ENCODE measurements around the gene SLF2.

The SLF2 gene, protein sequence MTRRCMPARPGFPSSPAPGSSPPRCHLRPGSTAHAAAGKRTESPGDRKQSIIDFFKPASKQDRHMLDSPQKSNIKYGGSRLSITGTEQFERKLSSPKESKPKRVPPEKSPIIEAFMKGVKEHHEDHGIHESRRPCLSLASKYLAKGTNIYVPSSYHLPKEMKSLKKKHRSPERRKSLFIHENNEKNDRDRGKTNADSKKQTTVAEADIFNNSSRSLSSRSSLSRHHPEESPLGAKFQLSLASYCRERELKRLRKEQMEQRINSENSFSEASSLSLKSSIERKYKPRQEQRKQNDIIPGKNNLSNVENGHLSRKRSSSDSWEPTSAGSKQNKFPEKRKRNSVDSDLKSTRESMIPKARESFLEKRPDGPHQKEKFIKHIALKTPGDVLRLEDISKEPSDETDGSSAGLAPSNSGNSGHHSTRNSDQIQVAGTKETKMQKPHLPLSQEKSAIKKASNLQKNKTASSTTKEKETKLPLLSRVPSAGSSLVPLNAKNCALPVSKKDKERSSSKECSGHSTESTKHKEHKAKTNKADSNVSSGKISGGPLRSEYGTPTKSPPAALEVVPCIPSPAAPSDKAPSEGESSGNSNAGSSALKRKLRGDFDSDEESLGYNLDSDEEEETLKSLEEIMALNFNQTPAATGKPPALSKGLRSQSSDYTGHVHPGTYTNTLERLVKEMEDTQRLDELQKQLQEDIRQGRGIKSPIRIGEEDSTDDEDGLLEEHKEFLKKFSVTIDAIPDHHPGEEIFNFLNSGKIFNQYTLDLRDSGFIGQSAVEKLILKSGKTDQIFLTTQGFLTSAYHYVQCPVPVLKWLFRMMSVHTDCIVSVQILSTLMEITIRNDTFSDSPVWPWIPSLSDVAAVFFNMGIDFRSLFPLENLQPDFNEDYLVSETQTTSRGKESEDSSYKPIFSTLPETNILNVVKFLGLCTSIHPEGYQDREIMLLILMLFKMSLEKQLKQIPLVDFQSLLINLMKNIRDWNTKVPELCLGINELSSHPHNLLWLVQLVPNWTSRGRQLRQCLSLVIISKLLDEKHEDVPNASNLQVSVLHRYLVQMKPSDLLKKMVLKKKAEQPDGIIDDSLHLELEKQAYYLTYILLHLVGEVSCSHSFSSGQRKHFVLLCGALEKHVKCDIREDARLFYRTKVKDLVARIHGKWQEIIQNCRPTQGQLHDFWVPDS

DNA sequence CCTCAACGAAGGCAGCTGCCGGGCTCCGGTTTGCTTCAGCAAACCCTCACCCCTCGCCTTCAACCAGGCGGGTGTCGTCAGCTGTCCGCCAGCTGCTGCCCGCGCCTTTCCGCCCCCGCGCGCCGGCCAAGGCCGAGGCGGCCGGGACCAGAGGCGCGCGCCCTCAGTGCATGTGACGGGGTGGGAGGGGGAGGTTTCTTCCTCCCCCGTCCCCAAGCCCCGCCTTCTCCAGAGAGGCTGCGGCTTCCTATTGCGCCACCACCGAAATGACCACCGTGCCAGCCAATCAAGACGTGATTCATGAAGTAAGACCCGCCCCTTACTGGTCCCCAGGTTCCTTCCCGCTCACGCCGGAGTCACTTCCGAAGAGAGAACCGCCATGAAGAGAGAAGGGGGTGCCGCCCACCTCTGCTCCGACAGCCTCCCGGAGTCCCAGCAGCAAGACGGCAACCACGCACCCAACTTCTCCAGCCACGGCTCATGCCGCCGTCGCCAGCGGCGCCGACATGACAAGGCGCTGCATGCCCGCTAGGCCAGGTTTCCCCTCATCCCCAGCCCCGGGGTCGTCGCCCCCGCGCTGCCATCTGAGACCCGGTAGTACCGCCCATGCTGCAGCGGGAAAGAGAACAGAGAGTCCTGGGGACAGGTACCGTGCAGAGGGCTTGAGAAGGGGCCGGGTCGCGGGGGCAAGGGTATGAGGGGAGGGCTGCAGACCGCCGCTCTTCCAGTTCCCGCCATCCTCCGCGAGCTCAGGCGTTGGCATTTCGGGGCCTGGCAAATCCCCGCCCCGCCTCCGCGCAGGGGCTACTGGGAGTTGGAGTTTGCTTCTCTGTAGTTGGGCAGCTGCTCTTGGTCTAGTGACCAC, at the start of gene SLF2:
TSS of gene SLF2 (plus strand) at position 359 of the 865 bp plus-strand sequence. CDS start at position 507, 148 bp downstream.
- peak; percentile 87 for DNase-seq (ENCODE audit: low read depth)

- DNase-seq (ENCODE audit: low read depth), result no peak
These were observed 49.3 kb upstream of the SLF2 start for GRCh38 chr10:100863433-100863832.

GRCh38 chr10:100864036-100864885, 48.5 kb upstream of the SLF2 start:
- no peak for DNase-seq (ENCODE audit: low read depth)

DNA sequence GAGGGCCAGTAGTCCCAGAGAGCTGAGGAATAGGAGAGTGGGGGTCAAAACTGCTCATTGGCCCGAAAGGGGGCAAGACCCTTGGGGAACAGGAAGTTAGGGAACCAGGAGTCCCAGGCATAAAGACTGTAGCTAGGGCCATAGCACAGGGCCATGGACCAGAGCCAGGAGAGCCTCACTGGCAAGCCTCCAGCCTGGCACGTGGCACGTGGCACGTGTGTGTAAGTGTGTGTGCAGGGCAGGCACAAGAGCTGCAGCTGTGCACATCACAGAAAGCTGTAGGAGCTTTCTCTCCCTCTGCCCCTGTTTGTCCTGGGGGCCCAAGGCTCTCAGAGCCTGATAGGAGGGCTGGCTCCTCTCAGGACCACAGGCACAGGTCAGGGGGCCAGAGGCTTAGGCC, 47.8 kb upstream of the SLF2 start:
- no peak for DNase-seq (ENCODE audit: low read depth)

GRCh38 chr10:100866010-100866409, 46.8 kb upstream of the SLF2 start:
- no peak for DNase-seq (ENCODE audit: low read depth)

GRCh38 chr10:100866575-100867098, 46.1 kb upstream of the SLF2 start:
- DNase-seq (ENCODE audit: low read depth), result no peak

- no peak for DNase-seq (ENCODE audit: low read depth)
These were observed 45.4 kb upstream of the SLF2 start for GRCh38 chr10:100867261-100867963.

GRCh38 chr10:100868382-100868781, 44.4 kb upstream of the SLF2 start:
- no peak for DNase-seq (ENCODE audit: low read depth)

DNA sequence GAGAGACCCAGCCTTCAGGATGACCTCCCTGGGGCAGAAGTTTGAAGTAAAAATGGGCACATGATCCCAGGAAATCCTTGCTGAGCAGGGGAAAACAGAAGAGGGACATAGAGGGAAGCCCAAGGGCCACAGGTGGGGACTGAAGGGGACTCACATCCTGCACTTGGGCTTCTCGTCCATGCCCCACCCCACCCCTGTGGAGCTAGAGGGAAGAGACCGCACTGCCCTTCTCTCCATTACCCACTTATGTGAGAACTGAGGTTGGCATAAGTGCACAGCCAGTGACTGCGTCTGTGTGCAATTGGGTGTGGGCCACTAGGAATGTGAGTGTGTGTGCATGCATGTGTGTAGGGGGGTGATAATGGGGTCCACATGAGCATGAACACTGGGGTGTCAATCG, 43.4 kb upstream of the SLF2 start:
- DNase-seq (ENCODE audit: low read depth), result no peak

DNA sequence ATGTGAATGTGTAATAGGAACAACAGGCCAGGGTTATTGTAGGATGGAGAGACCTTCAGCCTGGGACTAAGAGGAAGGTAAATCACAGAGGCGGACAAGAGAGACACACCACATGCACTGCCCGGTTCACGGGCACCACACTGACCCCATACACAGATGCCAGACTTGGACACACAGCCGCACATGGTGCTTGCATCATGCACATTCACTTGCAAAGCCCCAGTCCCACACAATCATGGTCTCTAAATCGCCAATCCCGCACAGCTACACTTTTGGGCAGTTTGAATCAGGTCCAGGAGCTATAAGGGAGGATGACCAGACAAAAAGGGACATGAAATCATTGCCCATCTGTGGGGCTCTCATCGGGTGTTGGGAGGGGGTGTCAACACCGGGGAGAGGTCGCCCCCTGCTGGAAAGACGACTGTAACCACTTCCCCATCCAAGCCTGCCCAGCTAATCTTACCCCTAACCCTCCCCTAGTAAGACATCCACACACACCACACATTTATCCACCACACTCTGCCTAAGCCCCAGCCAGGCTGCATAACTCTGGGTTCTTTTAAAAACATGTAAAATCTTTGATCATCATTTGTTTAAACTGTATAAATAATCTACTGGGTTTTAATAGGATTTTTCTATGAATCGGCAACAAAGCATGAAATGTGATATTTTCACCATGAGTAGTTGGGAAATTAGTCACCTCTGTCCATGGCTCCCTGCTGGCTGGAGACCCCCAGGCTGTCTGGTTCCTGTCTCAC, 40.5 kb upstream of the SLF2 start:
- DNase-seq (ENCODE audit: low read depth), result peak; percentile 10

- no peak for DNase-seq (ENCODE audit: low read depth)
These were observed 39.5 kb upstream of the SLF2 start for GRCh38 chr10:100873146-100873826.

DNA sequence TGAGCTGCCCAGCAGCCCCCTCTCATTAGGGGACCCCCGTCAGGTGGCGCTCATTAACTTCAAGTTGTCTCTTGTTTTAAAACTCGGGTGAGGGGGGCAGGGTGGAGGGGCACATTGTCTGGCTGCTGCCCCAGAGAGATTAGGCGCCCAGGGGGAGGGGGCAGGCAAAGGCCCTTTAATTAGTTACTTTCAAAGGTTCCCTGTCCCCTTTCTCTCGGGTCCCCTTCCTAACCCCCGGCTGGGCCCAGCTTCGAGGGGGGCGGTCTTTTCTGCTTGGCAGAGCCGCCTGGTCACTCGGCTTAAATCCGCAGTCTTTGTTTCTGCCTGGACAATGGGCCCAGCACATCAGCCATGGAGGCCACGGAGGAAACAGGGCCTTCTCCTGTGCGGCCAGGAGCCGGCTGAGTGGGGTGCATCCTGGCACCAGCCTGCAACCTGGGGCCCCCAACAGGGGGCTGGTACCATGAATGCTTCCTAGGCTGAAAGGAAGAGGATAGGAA, 38.9 kb upstream of the SLF2 start:
- no peak for DNase-seq (ENCODE audit: low read depth)

GRCh38 chr10:100874702-100875483, 37.9 kb upstream of the SLF2 start:
- no peak for DNase-seq (ENCODE audit: low read depth)

GRCh38 chr10:100875484-100876166, 37.1 kb upstream of the SLF2 start:
- no peak for DNase-seq (ENCODE audit: low read depth)

DNA sequence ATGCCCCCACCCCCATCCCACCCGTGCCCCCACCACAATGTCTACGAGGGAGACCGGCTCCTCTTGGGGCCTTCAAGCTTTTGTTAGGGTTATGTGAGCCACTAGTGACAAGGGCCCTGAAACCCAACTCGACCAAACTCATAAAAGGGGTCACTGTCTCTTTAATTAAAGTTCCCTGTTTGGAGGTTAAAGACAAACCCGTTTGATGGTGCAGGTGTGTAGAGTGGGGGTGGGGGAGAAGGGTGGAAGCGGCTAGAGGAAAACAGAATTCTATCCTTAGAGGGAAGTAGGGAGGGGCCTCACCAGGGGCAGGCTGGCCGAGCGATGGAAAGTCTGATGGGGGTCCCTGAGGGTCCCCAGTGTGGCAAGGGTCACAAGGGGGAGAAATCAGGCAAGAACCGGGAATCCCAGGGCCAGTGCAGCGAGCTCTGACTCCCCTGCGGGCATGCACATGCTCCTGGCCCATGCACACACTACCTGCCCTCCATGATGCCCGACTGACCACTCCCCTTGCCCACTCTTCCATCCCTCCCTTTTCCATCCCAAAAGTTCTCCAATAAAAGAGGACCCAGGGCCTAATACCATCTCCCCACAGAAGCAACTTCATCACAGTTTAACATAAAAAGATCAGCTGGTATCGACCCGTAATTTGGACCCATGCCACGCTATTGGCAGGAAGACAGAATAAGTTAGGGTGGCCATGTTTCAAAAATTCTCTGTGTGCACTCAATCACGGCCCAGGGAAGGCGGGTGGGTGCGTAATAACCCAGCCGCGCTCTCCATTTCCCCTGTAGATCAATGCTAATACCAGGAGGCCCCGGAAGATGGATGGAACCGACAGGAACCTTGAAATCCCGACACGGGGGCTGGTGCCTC, 35.9 kb upstream of the SLF2 start:
- no peak for DNase-seq (ENCODE audit: low read depth)

DNA sequence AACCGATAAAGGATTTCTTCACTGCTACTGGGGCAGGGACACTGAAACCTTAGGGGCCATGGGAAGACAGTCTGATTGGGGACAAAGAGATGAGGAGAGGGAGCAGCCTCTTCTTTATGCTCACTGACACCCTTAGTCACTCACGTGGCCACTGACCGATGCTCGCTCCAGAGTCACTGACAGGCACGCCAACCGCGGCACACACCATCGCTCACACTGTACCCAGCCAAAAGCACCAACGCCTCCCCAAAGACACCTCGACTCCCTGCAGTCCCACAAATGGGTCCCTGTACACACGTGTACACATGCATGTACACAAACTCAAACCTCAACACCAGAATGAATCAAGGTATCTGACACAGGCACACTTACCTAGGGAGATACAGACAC, 35.3 kb upstream of the SLF2 start:
- DNase-seq (ENCODE audit: low read depth), result no peak

Data from activated gamma-delta T cell treated with anti-CD3 and anti-CD28 coated beads, Interleukin-2, amount 50 U/mL, for 16 hours (primary cell).